ENCODE data around the gene MLPH.

The MLPH gene

GRCh38 chr2:237480556-237480955 is 6.5 kb upstream of the MLPH start:
- DNase-seq, result no peak

GRCh38 chr2:237480988-237481525 is 6.0 kb upstream of the MLPH start:
- DNase-seq, result no peak

GRCh38 chr2:237482485-237482884 is 4.6 kb upstream of the MLPH start:
- peak; percentile 90 for DNase-seq

- DNase-seq, result peak; percentile 42
These were observed 3.9 kb upstream of the MLPH start for GRCh38 chr2:237483018-237483731.

- peak; percentile 34 for DNase-seq
These were observed 1.7 kb upstream of the MLPH start for GRCh38 chr2:237485304-237485703.

- DNase-seq, result no peak
These were observed 1.2 kb upstream of the MLPH start for GRCh38 chr2:237485844-237486243.

- DNase-seq, result peak; percentile 17
These were observed 675 bp upstream of the MLPH start for GRCh38 chr2:237486334-237486818.

- no peak for DNase-seq
These were observed 445 bp downstream of the MLPH start for GRCh38 chr2:237487496-237487895.

- no peak for DNase-seq
These were observed 1.2 kb downstream of the MLPH start for GRCh38 chr2:237488295-237488694.

GRCh38 chr2:237488901-237489860 is 2.1 kb downstream of the MLPH start:
- peak; percentile 22 for DNase-seq

- DNase-seq, result peak; percentile 29
These were observed 3.1 kb downstream of the MLPH start for GRCh38 chr2:237490009-237490711.

GRCh38 chr2:237490795-237491194 is 3.7 kb downstream of the MLPH start:
- DNase-seq, result no peak

- DNase-seq, result no peak
These were observed 4.6 kb downstream of the MLPH start for GRCh38 chr2:237491515-237492118.

GRCh38 chr2:237492137-237492890 is 5.3 kb downstream of the MLPH start:
- no peak for DNase-seq

- no peak for DNase-seq
These were observed 7.0 kb downstream of the MLPH start for GRCh38 chr2:237494066-237494465.

- DNase-seq, result no peak
These were observed 8.6 kb downstream of the MLPH start for GRCh38 chr2:237495521-237496117.

GRCh38 chr2:237496428-237496827 is 9.4 kb downstream of the MLPH start:
- no peak for DNase-seq

- DNase-seq, result peak; percentile 11
These were observed 10.2 kb downstream of the MLPH start for GRCh38 chr2:237497009-237497837.

GRCh38 chr2:237497838-237498186 is 10.8 kb downstream of the MLPH start:
- no peak for DNase-seq

- no peak for DNase-seq
These were observed 11.3 kb downstream of the MLPH start for GRCh38 chr2:237498341-237498740.
